Measurements from ENCODE around the gene POLR1D.
"Not testable (repeated sequence)": the region's sequence is repeated elsewhere in the genome, so short reads cannot be mapped to it uniquely, and the experiment has no call there.

Gene POLR1D

DNA sequence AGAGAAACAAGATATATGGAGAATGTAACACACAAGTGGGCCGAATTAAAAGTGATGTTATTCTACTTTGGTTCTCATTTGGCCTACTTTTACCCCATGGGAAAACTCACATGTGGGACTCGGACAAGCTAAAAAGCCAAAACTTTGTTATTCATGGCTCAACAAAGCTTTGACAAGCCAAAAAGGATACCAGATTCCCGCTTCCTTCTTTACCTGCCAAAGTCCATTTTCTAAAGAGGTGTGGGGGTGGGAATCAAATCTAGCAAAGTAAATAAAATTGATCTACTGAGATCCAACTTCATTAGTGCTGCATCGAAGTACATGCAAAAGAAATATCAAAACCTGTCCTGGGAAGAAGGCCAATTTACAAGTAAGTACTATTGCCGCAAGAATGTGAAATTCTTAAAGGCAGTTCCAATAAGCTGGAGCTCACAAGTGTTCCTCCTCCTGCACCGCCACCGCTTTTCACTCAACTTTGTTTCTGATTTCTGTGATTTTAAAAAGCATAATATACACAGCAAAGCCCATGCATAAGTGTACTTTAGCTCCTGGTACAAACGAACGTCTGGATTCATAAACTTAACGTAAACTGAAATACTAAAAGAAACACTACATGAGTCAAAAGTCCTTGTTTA, 2.5 kb upstream of the POLR1D start:
- no peak for DNase-seq

GRCh38 chr13:27619728-27620376, 1.8 kb upstream of the POLR1D start:
- peak in 1 of 2 donors; percentile 29 for DNase-seq

GRCh38 chr13:27620377-27621115, 1.1 kb upstream of the POLR1D start, which contains the start of gene LNX2:
Gene LNX2 (minus strand): TSS chr13:27620529. CDS start chr13:27581703, 38,826 bp downstream.
- peak; percentile 94 to 97 for DNase-seq

GRCh38 chr13:27621116-27621365, 651 bp upstream of the POLR1D start:
- no peak for DNase-seq

GRCh38 chr13:27622102-27622820, 569 bp downstream of the POLR1D start:
- DNase-seq: no peak

DNA sequence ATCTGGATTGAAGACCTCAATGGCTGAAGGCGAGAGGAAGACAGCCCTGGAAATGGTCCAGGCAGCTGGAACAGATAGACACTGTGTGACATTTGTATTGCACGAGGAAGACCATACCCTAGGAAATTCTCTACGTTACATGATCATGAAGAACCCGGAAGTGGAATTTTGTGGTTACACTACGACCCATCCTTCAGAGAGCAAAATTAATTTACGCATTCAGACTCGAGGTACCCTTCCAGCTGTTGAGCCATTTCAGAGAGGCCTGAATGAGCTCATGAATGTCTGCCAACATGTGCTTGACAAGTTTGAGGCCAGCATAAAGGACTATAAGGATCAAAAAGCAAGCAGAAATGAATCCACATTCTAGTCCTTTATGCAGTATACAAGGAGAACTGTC, 1.2 kb downstream of the POLR1D start:
- no peak for DNase-seq

GRCh38 chr13:27624071-27624470, 2.4 kb downstream of the POLR1D start:
- DNase-seq: no peak

- DNase-seq: no peak
Measured at GRCh38 chr13:27625839-27626238, 4.1 kb downstream of the POLR1D start.

- no peak for DNase-seq
Measured at GRCh38 chr13:27627380-27627779, 5.7 kb downstream of the POLR1D start.

GRCh38 chr13:27628081-27628480, 6.4 kb downstream of the POLR1D start:
- no peak for DNase-seq

- DNase-seq: not testable (repeated sequence)
Measured at GRCh38 chr13:27628766-27629165, 7.1 kb downstream of the POLR1D start.

GRCh38 chr13:27631156-27631555, 9.5 kb downstream of the POLR1D start:
- DNase-seq: no peak

DNA sequence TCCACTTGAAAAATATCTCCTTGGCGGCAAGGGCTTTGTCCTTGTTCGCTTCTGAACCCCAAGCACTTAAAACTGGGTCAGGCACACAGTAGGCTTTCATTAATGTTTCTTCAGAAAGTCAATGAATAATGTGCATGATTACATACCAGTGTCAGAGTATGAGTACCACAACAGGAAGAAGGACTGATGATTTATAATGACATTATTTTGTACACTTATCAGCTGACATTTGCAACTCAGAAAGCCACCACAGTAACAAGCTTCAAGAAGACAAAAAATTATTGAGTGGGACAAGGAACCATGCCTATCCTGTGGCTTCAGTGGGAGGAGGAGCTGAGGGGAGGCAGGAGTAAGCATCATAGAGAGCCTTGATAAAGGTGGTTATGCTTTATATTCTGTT, 10.0 kb downstream of the POLR1D start:
- DNase-seq: no peak

- no peak for DNase-seq
Measured at GRCh38 chr13:27632214-27632613, 10.5 kb downstream of the POLR1D start.

DNA sequence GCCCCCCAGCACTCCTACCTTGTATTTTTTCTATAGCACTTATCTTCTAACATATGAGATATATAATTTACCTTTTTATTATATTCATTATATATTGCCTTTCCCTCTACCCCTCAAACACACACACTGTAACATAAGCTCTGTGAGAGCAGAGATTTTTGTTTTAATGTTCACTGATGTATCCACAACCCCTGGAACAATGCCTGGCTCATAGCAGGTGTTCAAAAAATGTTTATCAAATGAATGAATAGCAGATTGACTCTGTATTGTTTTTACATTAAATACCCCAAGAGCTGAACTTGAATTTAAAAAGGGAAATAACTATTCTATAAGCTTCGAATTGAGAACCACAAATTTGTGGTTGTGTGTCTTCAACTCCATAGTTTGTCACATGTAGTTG, 11.0 kb downstream of the POLR1D start:
- DNase-seq: no peak

DNA sequence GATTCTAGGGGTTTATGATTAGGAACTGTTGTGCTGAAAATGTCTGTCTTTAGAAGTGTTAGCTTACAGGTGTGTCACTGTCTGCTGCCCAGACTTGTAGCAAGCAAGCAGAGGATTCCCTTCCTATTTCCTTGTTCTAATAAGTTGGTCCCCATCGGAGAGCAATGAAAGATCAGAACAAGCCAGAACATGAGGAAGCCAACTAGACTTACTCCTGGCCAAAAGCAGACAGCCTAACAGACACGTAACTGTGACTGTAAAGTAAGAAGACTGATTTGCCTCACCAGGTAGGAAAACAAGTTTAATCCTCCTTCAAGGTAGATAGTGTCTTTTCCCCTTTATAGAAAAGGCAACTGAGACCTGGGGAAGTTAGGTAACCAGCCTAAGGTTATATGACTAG, 12.5 kb downstream of the POLR1D start:
- no peak for DNase-seq

DNA sequence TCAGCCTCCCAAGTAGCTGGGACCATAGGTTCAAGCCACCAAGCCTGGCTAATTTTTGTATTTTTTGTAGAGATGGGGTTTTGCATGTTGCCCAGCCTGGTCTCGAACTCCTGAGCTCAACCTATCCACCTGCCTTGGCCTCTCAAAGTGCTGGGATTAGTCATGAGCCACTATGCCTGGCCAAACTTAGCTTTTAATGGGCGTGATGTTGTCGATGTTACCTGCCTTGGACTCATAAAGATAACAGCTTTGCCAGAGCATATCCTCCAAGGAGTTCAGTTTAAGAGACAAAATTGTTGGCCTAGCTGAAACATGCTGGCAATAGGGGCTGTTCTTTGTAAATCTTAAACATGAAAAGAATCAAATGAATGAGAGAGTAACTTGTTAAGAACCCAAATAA, 13.1 kb downstream of the POLR1D start:
- no peak for DNase-seq

GRCh38 chr13:27635266-27635665, 13.6 kb downstream of the POLR1D start:
- no peak for DNase-seq

DNA sequence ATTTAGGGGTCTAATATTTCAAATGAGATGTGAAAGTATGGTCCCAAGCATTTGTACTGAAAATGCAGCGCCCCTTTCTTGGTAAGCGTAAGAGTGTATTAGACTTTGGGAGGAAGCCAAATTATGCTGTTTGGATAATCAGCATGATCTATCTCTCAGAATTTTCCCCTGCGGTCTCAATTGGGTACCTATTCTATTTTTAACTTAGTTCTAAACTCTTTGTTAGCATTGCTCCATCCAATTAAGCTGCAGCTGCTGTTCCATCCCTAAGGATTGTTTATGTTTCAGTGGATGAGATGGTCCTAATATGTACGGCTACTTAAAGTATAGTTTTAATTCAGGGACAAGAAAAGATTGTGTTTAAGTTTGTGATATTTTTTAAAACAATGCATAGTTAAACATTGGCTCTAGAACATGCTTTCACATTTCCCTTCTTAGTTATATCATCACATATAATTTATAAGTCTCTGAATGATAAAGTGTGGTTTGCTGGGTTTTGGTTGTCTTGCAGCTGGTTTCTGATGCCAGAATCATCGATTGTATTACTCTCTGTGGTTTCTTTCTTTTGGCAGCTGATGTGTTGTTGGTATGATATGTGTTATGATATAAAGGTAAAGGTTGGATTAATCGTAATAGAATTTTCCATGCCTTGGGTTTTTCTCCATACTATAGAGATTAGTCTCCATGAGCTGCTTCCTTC, 15.0 kb downstream of the POLR1D start:
- DNase-seq: no peak

DNA sequence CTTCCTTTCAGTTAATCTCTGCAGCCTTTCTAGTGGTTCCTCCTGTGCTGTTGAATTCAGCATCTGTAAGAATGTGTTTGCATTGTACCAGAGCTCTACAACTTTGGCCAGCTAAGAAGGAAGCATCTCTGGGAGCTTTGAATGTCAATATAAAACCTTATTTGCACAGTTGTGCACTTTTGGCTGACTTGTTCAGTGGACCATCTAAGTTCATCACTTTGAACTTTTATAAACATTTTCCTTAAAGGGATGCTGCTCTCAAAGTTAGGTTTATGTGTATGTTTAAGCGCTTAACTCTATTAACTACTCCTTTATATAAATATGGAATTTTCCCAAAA, 15.6 kb downstream of the POLR1D start:
- DNase-seq: no peak

- DNase-seq: no peak
Measured at GRCh38 chr13:27638001-27638400, 16.3 kb downstream of the POLR1D start.

DNA sequence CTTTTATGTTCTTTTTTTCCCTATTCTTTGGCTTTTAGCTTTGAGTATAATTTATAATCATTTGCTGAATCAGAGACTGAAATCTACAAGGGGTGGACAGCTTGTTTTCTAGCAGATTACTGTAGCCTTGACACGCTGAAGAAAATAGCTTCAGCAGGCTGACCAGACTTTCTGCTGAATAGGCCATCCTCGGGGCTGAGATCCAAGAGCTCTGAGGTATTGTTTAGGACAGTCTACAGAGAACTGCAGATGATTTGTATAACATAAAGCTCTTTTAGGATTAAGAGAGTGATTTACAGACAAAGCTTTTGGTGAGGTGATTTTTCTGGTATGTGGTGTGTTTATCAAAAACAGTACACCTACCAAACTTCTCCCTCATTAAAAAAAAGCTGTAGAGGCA, 16.8 kb downstream of the POLR1D start:
- DNase-seq: no peak

DNA sequence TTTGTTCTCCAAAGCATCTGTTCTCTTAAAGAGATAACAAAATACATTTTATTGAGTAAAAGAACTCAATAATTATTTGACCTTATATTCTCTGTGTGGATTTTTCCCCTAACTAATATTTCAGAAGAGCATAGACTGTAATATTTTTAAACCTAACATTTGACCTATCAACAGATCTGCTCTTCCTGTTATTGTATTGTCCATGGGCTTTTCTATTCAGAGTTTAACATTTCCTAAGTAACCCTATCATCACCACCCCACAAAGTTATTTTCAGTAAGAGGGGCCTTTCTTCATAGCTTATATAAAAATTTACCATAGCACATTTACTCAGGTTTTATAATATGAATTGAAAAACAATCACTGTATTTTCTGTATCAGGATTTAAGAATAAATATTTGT, 17.5 kb downstream of the POLR1D start:
- DNase-seq: no peak
